Measurements from ENCODE around the gene POLE3.

Gene POLE3

GRCh38 chr9:113401027-113401792, 9.3 kb downstream of the POLE3 start, which contains the start of gene ALAD:
ALAD (minus strand) TSS chr9:113401284; CDS start chr9:113393559, 7,725 bp downstream.
- Histone ChIP-seq H3K9ac (ENCODE audit: low read length) (peak within 1 kb of the TSS; percentile 81), H3K36me3 (ENCODE audit: insufficient read depth, low read length) (no peaks in the 10 kb centered on the region), H3K4me3 (ENCODE audit: low read depth in 1 of 2, low read length in 2 of 2) (peak within 1 kb of the TSS; percentile 78 to 87), H3K27ac (ENCODE audit: low read depth, low read length) (peak within 1 kb of the TSS; percentile 74), H3K27me3 (ENCODE audit: control insufficient read depth in 1 of 2, insufficient read depth in 2 of 2, low read length in 2 of 2) (no peaks in the 10 kb centered on the region), H3K4me1 (ENCODE audit: insufficient read depth, low read length) (peaks cover 17% of the 10 kb centered on the region), H3K9me3 (ENCODE audit: low read length) (no peaks in the 10 kb centered on the region)

GRCh38 chr9:113399646-113400200, 10.8 kb downstream of the POLE3 start:
- H3K27me3 ChIP-seq (ENCODE audit: control insufficient read depth in 1 of 2, insufficient read depth in 2 of 2, low read length in 2 of 2): no peaks in the 10 kb centered on the region
- H3K36me3 ChIP-seq (ENCODE audit: insufficient read depth, low read length): no peaks in the 10 kb centered on the region
- no peaks in the 10 kb centered on the region for H3K9me3 ChIP-seq (ENCODE audit: low read length)
- H3K9ac ChIP-seq (ENCODE audit: low read length): no peak overlapping the region
- H3K4me3 ChIP-seq (ENCODE audit: low read depth in 1 of 2, low read length in 2 of 2): peak overlapping the region in 1 of 2 donors; percentile 78
- peaks cover 17% of the 10 kb centered on the region for H3K4me1 ChIP-seq (ENCODE audit: insufficient read depth, low read length)
- H3K27ac ChIP-seq (ENCODE audit: low read depth, low read length): no peak overlapping the region

GRCh38 chr9:113398796-113399195, 11.7 kb downstream of the POLE3 start:
- H3K36me3 ChIP-seq (ENCODE audit: insufficient read depth, low read length): no peaks in the 10 kb centered on the region
- H3K4me3 ChIP-seq (ENCODE audit: low read depth in 1 of 2, low read length in 2 of 2): no peak overlapping the region
- H3K4me1 ChIP-seq (ENCODE audit: insufficient read depth, low read length): peaks cover 17% of the 10 kb centered on the region
- H3K9ac ChIP-seq (ENCODE audit: low read length): no peak overlapping the region
- H3K9me3 ChIP-seq (ENCODE audit: low read length): no peaks in the 10 kb centered on the region
- H3K27ac ChIP-seq (ENCODE audit: low read depth, low read length): no peak overlapping the region
- no peaks in the 10 kb centered on the region for H3K27me3 ChIP-seq (ENCODE audit: control insufficient read depth in 1 of 2, insufficient read depth in 2 of 2, low read length in 2 of 2)

GRCh38 chr9:113397203-113397631, 13.3 kb downstream of the POLE3 start:
- no peaks in the 10 kb centered on the region for H3K27me3 ChIP-seq (ENCODE audit: control insufficient read depth in 1 of 2, insufficient read depth in 2 of 2, low read length in 2 of 2)
- H3K4me1 ChIP-seq (ENCODE audit: insufficient read depth, low read length): peaks cover 17% of the 10 kb centered on the region
- H3K36me3 ChIP-seq (ENCODE audit: insufficient read depth, low read length): peaks cover 9% of the 10 kb centered on the region
- H3K4me3 ChIP-seq (ENCODE audit: low read depth in 1 of 2, low read length in 2 of 2): no peak overlapping the region
- no peaks in the 10 kb centered on the region for H3K9me3 ChIP-seq (ENCODE audit: low read length)
- no peak overlapping the region for H3K9ac ChIP-seq (ENCODE audit: low read length)
- no peak overlapping the region for H3K27ac ChIP-seq (ENCODE audit: low read depth, low read length)

- peaks cover 28% of the 10 kb centered on the region for H3K36me3 ChIP-seq (ENCODE audit: insufficient read depth, low read length)
Observed at GRCh38 chr9:113395000-113395861, 15.2 kb downstream of the POLE3 start.

GRCh38 chr9:113393281-113393680, 17.2 kb downstream of the POLE3 start:
- H3K36me3 ChIP-seq (ENCODE audit: insufficient read depth, low read length): peaks cover 44% of the 10 kb centered on the region
- H3K9me3 ChIP-seq (ENCODE audit: low read length): no peaks in the 10 kb centered on the region
- H3K9ac ChIP-seq (ENCODE audit: low read length): no peak overlapping the region
- no peak overlapping the region for H3K4me3 ChIP-seq (ENCODE audit: low read depth in 1 of 2, low read length in 2 of 2)
- H3K27ac ChIP-seq (ENCODE audit: low read depth, low read length): no peak overlapping the region
- H3K27me3 ChIP-seq (ENCODE audit: control insufficient read depth in 1 of 2, insufficient read depth in 2 of 2, low read length in 2 of 2): no peaks in the 10 kb centered on the region
- H3K4me1 ChIP-seq (ENCODE audit: insufficient read depth, low read length): no peaks in the 10 kb centered on the region

More at GRCh38 chr9:113395000-113395861, 15.2 kb downstream of the POLE3 start:
- H3K9ac ChIP-seq (ENCODE audit: low read length): no peak overlapping the region
- no peak overlapping the region for H3K27ac ChIP-seq (ENCODE audit: low read depth, low read length)
- H3K9me3 ChIP-seq (ENCODE audit: low read length): no peaks in the 10 kb centered on the region
- H3K4me3 ChIP-seq (ENCODE audit: low read depth in 1 of 2, low read length in 2 of 2): no peak overlapping the region
- H3K4me1 ChIP-seq (ENCODE audit: insufficient read depth, low read length): peaks cover 10% of the 10 kb centered on the region
- H3K27me3 ChIP-seq (ENCODE audit: control insufficient read depth in 1 of 2, insufficient read depth in 2 of 2, low read length in 2 of 2): no peaks in the 10 kb centered on the region

- no peaks in the 10 kb centered on the region for H3K27me3 ChIP-seq (ENCODE audit: control insufficient read depth in 1 of 2, insufficient read depth in 2 of 2, low read length in 2 of 2)
- H3K27ac ChIP-seq (ENCODE audit: low read depth, low read length): no peak overlapping the region
- H3K4me1 ChIP-seq (ENCODE audit: insufficient read depth, low read length): no peaks in the 10 kb centered on the region
- no peak overlapping the region for H3K9ac ChIP-seq (ENCODE audit: low read length)
- no peak overlapping the region for H3K4me3 ChIP-seq (ENCODE audit: low read depth in 1 of 2, low read length in 2 of 2)
- H3K9me3 ChIP-seq (ENCODE audit: low read length): no peaks in the 10 kb centered on the region
- H3K36me3 ChIP-seq (ENCODE audit: insufficient read depth, low read length): peaks cover 50% of the 10 kb centered on the region
Observed at GRCh38 chr9:113391917-113392316, 18.6 kb downstream of the POLE3 start.

- Histone ChIP-seq H3K4me3 (ENCODE audit: low read depth in 1 of 2, low read length in 2 of 2) (no peak overlapping the region), H3K27me3 (ENCODE audit: control insufficient read depth in 1 of 2, insufficient read depth in 2 of 2, low read length in 2 of 2) (no peaks in the 10 kb centered on the region), H3K27ac (ENCODE audit: low read depth, low read length) (no peak overlapping the region), H3K4me1 (ENCODE audit: insufficient read depth, low read length) (no peaks in the 10 kb centered on the region), H3K9me3 (ENCODE audit: low read length) (no peaks in the 10 kb centered on the region), H3K9ac (ENCODE audit: low read length) (no peak overlapping the region), H3K36me3 (ENCODE audit: insufficient read depth, low read length) (peaks cover 50% of the 10 kb centered on the region)
Observed at GRCh38 chr9:113390192-113390960, 20.1 kb downstream of the POLE3 start.

- Histone ChIP-seq H3K9me3 (ENCODE audit: low read length) (no peaks in the 10 kb centered on the region), H3K27ac (ENCODE audit: low read depth, low read length) (no peak overlapping the region), H3K4me3 (ENCODE audit: low read depth in 1 of 2, low read length in 2 of 2) (no peak overlapping the region), H3K9ac (ENCODE audit: low read length) (no peak overlapping the region), H3K4me1 (ENCODE audit: insufficient read depth, low read length) (no peaks in the 10 kb centered on the region), H3K27me3 (ENCODE audit: control insufficient read depth in 1 of 2, insufficient read depth in 2 of 2, low read length in 2 of 2) (no peaks in the 10 kb centered on the region), H3K36me3 (ENCODE audit: insufficient read depth, low read length) (peaks cover 50% of the 10 kb centered on the region)
Observed at GRCh38 chr9:113389451-113389850, 21.0 kb downstream of the POLE3 start.

- H3K9ac ChIP-seq (ENCODE audit: low read length): no peak overlapping the region
- no peaks in the 10 kb centered on the region for H3K9me3 ChIP-seq (ENCODE audit: low read length)
- no peaks in the 10 kb centered on the region for H3K4me1 ChIP-seq (ENCODE audit: insufficient read depth, low read length)
- H3K27ac ChIP-seq (ENCODE audit: low read depth, low read length): no peak overlapping the region
- H3K36me3 ChIP-seq (ENCODE audit: insufficient read depth, low read length): peaks cover 50% of the 10 kb centered on the region
- no peak overlapping the region for H3K4me3 ChIP-seq (ENCODE audit: low read depth in 1 of 2, low read length in 2 of 2)
- H3K27me3 ChIP-seq (ENCODE audit: control insufficient read depth in 1 of 2, insufficient read depth in 2 of 2, low read length in 2 of 2): no peaks in the 10 kb centered on the region
Observed at GRCh38 chr9:113388833-113389232, 21.6 kb downstream of the POLE3 start.
